Hematopoietic multipotent progenitor cell treated with erythropoietin and hydrocortisone succinate and interleukin-3 and kit ligand, for 8 days (in vitro differentiated cells): Measurements from ENCODE around the gene CMIP.

Source experiments
- DNase-seq: peaks from one replicate; pipeline ENCODE4 v3.0.0-alpha.2; 2015

Gene CMIP

GRCh38 chr16:81553814-81554675, 109.4 kb downstream of the CMIP start:
- DNase-seq, result no peak

- no peak for DNase-seq
These were observed 110.4 kb downstream of the CMIP start for GRCh38 chr16:81554979-81555378.

GRCh38 chr16:81555660-81556059, 111.1 kb downstream of the CMIP start:
- DNase-seq, result no peak

- no peak for DNase-seq
These were observed 112.2 kb downstream of the CMIP start for GRCh38 chr16:81556715-81557284.

GRCh38 chr16:81558077-81558443, 113.5 kb downstream of the CMIP start:
- DNase-seq, result no peak

- peak; percentile 63 for DNase-seq
These were observed 114.0 kb downstream of the CMIP start for GRCh38 chr16:81558444-81559175.

- DNase-seq, result no peak
These were observed 116.5 kb downstream of the CMIP start for GRCh38 chr16:81560979-81561657.

- DNase-seq, result peak; percentile 4
These were observed 117.7 kb downstream of the CMIP start for GRCh38 chr16:81562174-81562849.

GRCh38 chr16:81562926-81563325, 118.3 kb downstream of the CMIP start:
- no peak for DNase-seq

- DNase-seq, result no peak
These were observed 119.9 kb downstream of the CMIP start for GRCh38 chr16:81564421-81564911.

GRCh38 chr16:81565321-81566028, 120.9 kb downstream of the CMIP start:
- no peak for DNase-seq

GRCh38 chr16:81566086-81567007, 121.7 kb downstream of the CMIP start:
- no peak for DNase-seq

- no peak for DNase-seq
These were observed 122.5 kb downstream of the CMIP start for GRCh38 chr16:81567087-81567486.

- peak; percentile 43 for DNase-seq
These were observed 123.6 kb downstream of the CMIP start for GRCh38 chr16:81567987-81568748.

- DNase-seq, result no peak
These were observed 124.1 kb downstream of the CMIP start for GRCh38 chr16:81568749-81569087.

- DNase-seq, result no peak
These were observed 124.9 kb downstream of the CMIP start for GRCh38 chr16:81569361-81570034.

- DNase-seq, result no peak
These were observed 125.7 kb downstream of the CMIP start for GRCh38 chr16:81570151-81570846.

GRCh38 chr16:81571175-81571574, 126.6 kb downstream of the CMIP start:
- no peak for DNase-seq
